HEK293 (cell line): ENCODE results near the gene TBC1D16.

Experiments
- CTCF ChIA-PET: fragments of 350-600 bp; formaldehyde crosslinking; extraction: SDS; loops from one replicate; lab custom pipeline; 2021; ENCODE audit warnings: antibody characterized with exemption; lab: Yijun Ruan, JAX
- POLR2A ChIA-PET: fragments of 300-600 bp; formaldehyde crosslinking; extraction: SDS; loops from one replicate; lab custom pipeline; 2020; ENCODE audit warnings: antibody characterized with exemption, inconsistent platforms; lab: Yijun Ruan, JAX
- H3K27ac ChIP-seq: fragments of 200-500 bp; sonication (Bioruptor generic); 2 replicates; pipeline ENCODE4 v1.5.1; 2014; ENCODE audit warnings: low read depth, low read length, control low read depth, inconsistent platforms; ENCODE audit errors: extremely low read depth
- H3K36me3 ChIP-seq, 2 experiments: fragments of 200-500 bp in 1 of 2; sonication (Bioruptor generic) in 1 of 2; 1 replicate in 1 of 2; 2 replicates in 1 of 2; pipeline ENCODE4 v1.5.1; 2014 to 2017; ENCODE audit warnings: inconsistent platforms in 2 of 2, low read length in 2 of 2; ENCODE audit not compliant: control insufficient read depth in 2 of 2, insufficient read depth in 1 of 2
- H3K4me1 ChIP-seq: fragments of 200-500 bp; sonication (Bioruptor generic); 2 replicates; pipeline ENCODE4 v1.5.1; 2014; ENCODE audit warnings: mild to moderate bottlenecking, low read length, inconsistent platforms; ENCODE audit not compliant: control insufficient read depth, insufficient read depth
- H3K4me3 ChIP-seq: 2 replicates; pipeline ENCODE4 v1.5.1; 2011; ENCODE audit warnings: low read depth, mild to moderate bottlenecking, control low read depth, low read length, moderate library complexity
- H3K9me3 ChIP-seq: fragments of 200-500 bp; sonication (Bioruptor generic); 2 replicates; pipeline ENCODE4 v1.5.1; 2014; ENCODE audit warnings: low read depth, low read length, inconsistent platforms; ENCODE audit not compliant: control insufficient read depth, insufficient read depth
- BCL11A ChIP-seq: fragments of 450-650 bp; formaldehyde crosslinking; IDR thresholded peaks from 2 replicates; pipeline ENCODE4 v1.5.1; 2016; ENCODE audit warnings: low read depth, missing biosample characterization, missing genetic modification characterization
- EGR2 ChIP-seq: fragments of 450-650 bp; formaldehyde crosslinking; IDR thresholded peaks from 2 replicates; pipeline ENCODE4 v1.5.1; 2016; ENCODE audit warnings: low read depth, missing biosample characterization, missing genetic modification characterization
- IKZF3 ChIP-seq: fragments of 450-650 bp; IDR thresholded peaks from 2 replicates; pipeline ENCODE4 v1.5.0; 2018; ENCODE audit warnings: missing biosample characterization, mild to moderate bottlenecking, missing genetic modification characterization, moderate library complexity
- KLF7 ChIP-seq: fragments of 450-650 bp; formaldehyde crosslinking; IDR thresholded peaks from 2 replicates; pipeline ENCODE4 v1.5.1; 2016; ENCODE audit warnings: missing biosample characterization, missing genetic modification characterization, borderline replicate concordance
- PRDM1 ChIP-seq: fragments of 450-650 bp; formaldehyde crosslinking; IDR thresholded peaks from 2 replicates; pipeline ENCODE4; 2016; ENCODE audit warnings: missing biosample characterization, missing genetic modification characterization
- ZBTB10 ChIP-seq: fragments of 450-650 bp; formaldehyde crosslinking; IDR thresholded peaks from 2 replicates; pipeline ENCODE4 v1.5.1; 2016; ENCODE audit warnings: missing biosample characterization, missing genetic modification characterization
- ZFHX2 ChIP-seq: fragments of 450-650 bp; formaldehyde crosslinking; conservative IDR thresholded peaks from 2 replicates; pipeline ENCODE4 v1.5.1; 2016; ENCODE audit warnings: missing biosample characterization, missing genetic modification characterization
- ZNF114 ChIP-seq: fragments of 450-650 bp; formaldehyde crosslinking; IDR thresholded peaks from 2 replicates; pipeline ENCODE4 v1.5.0; 2017; ENCODE audit warnings: missing biosample characterization, missing genetic modification characterization
- ZNF221 ChIP-seq: fragments of 450-650 bp; formaldehyde crosslinking; IDR thresholded peaks from 2 replicates; pipeline ENCODE4 v1.5.1; 2017; ENCODE audit warnings: missing biosample characterization, missing genetic modification characterization, borderline replicate concordance
- ZNF513 ChIP-seq: fragments of 450-650 bp; IDR thresholded peaks from 2 replicates; pipeline ENCODE4 v1.5.1; 2018; ENCODE audit warnings: missing biosample characterization, missing genetic modification characterization
- ZNF555 ChIP-seq: fragments of 450-650 bp; formaldehyde crosslinking; conservative IDR thresholded peaks from 2 replicates; pipeline ENCODE4 v1.5.1; 2017; ENCODE audit warnings: missing biosample characterization, mild to moderate bottlenecking, missing genetic modification characterization, inconsistent platforms
- ZNF561 ChIP-seq: fragments of 450-650 bp; IDR thresholded peaks from 2 replicates; pipeline ENCODE4 v1.5.1; 2018; ENCODE audit warnings: missing biosample characterization, missing genetic modification characterization, borderline replicate concordance
- ZNF623 ChIP-seq: fragments of 450-650 bp; formaldehyde crosslinking; IDR thresholded peaks from 2 replicates; pipeline ENCODE4 v1.5.1; 2016; ENCODE audit warnings: missing biosample characterization, missing genetic modification characterization
- ZNF624 ChIP-seq: fragments of 450-650 bp; formaldehyde crosslinking; IDR thresholded peaks from 2 replicates; pipeline ENCODE4 v1.5.1; 2017; ENCODE audit warnings: missing biosample characterization, missing genetic modification characterization
- ZNF639 ChIP-seq: fragments of 450-650 bp; formaldehyde crosslinking; IDR thresholded peaks from 2 replicates; pipeline ENCODE4 v1.5.1; 2016; ENCODE audit warnings: missing biosample characterization, missing genetic modification characterization
- ZNF677 ChIP-seq: fragments of 450-650 bp; IDR thresholded peaks from 2 replicates; pipeline ENCODE4 v1.5.0; 2018; ENCODE audit warnings: missing biosample characterization, mild to moderate bottlenecking, missing genetic modification characterization, moderate library complexity
- ZNF701 ChIP-seq: fragments of 450-650 bp; formaldehyde crosslinking; IDR thresholded peaks from 2 replicates; pipeline ENCODE4 v1.5.1; 2016; ENCODE audit warnings: missing biosample characterization, missing genetic modification characterization
- ZNF707 ChIP-seq: fragments of 450-650 bp; formaldehyde crosslinking; IDR thresholded peaks from 2 replicates; pipeline ENCODE4 v1.5.1; 2016; ENCODE audit warnings: missing biosample characterization, missing genetic modification characterization
- TF ChIP-seq, protein P1 (sequence below): fragments of 450-650 bp; formaldehyde crosslinking; IDR thresholded peaks from 2 replicates; pipeline ENCODE4 v1.5.1; 2016; ENCODE audit warnings: missing biosample characterization, missing genetic modification characterization
- TF ChIP-seq, protein P2 (sequence below): fragments of 450-650 bp; formaldehyde crosslinking; IDR thresholded peaks from 2 replicates; pipeline ENCODE4 v1.5.1; 2016; ENCODE audit warnings: missing biosample characterization, missing genetic modification characterization, borderline replicate concordance

Gene TBC1D16

GRCh38 chr17:79979221-79979741, 56.4 kb downstream of the TBC1D16 start:
- ChIA-PET CTCF (interaction anchor here (0.6 to 1.4 kb wide), 8 partner anchors 9 to 1076 kb away, joined by 3 to 5 read pairs (median 3); no protein-coding TSS in a partner anchor), POLR2A (no interaction called here)
- H3K9me3 ChIP-seq = no peaks in the 10 kb centered on the region
- H3K36me3 ChIP-seq = peaks cover 0 to 2% of the 10 kb centered on the region in 2 experiments; a peak in 1 of 3 replicates
- no peak overlapping the region for H3K4me3 ChIP-seq
- TF ChIP-seq ZNF639 (tag by site-specific recombination) = no peak
- TF ChIP-seq ZNF513 (tag by site-specific recombination) = no peak
- no peak for TF ChIP-seq ZNF555
- TF ChIP-seq ZFHX2 (tag by site-specific recombination) = peak; percentile 95
- peak; percentile 87 for TF ChIP-seq EGR2 (tag by site-specific recombination)
- TF ChIP-seq ZNF701 = no peak
- TF ChIP-seq, protein P1, sequence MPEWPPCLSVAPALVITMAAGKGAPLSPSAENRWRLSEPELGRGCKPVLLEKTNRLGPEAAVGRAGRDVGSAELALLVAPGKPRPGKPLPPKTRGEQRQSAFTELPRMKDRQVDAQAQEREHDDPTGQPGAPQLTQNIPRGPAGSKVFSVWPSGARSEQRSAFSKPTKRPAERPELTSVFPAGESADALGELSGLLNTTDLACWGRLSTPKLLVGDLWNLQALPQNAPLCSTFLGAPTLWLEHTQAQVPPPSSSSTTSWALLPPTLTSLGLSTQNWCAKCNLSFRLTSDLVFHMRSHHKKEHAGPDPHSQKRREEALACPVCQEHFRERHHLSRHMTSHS = no peak
- no peak for TF ChIP-seq ZNF624 (tag by site-specific recombination)
- no peak for TF ChIP-seq ZNF707 (tag by site-specific recombination)
- H3K4me1 ChIP-seq = no peaks in the 10 kb centered on the region
- no peak overlapping the region for H3K27ac ChIP-seq

DNA sequence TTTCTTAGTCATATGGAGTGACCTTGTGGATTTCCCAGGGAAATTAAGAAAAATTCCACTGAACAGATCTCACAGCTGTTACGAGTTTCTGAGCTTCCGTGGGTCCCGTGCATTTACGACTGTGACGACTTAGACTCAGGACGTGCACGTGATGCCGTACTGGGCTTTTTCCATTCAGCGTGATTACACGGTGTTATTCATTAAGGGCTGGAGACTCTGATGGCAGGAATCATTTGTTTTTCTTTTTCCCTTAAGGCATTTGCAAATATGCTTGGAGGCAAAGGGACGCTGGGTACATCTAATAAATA, 57.2 kb downstream of the TBC1D16 start:
- Histone ChIP-seq H3K27ac (no peak overlapping the region), H3K36me3 (peaks cover 0 to 2% of the 10 kb centered on the region in 2 experiments; a peak in 1 of 3 replicates), H3K4me1 (no peaks in the 10 kb centered on the region), H3K4me3 (no peak overlapping the region), H3K9me3 (no peaks in the 10 kb centered on the region)
- ChIA-PET CTCF (interaction anchor here (0.6 to 1.3 kb wide), 5 partner anchors 11 to 351 kb away, joined by 3 to 5 read pairs (median 4); no protein-coding TSS in a partner anchor), POLR2A (no interaction called here)
- no peak for TF ChIP-seq ZNF677 (tag by site-specific recombination)
- TF ChIP-seq ZNF561 (tag by site-specific recombination) = no peak
- no peak for TF ChIP-seq ZNF114 (tag by site-specific recombination)
- TF ChIP-seq ZNF623 (tag by site-specific recombination) = no peak
- no peak for TF ChIP-seq IKZF3
- TF ChIP-seq BCL11A (tag by site-specific recombination) = no peak
- TF ChIP-seq, protein P2, sequence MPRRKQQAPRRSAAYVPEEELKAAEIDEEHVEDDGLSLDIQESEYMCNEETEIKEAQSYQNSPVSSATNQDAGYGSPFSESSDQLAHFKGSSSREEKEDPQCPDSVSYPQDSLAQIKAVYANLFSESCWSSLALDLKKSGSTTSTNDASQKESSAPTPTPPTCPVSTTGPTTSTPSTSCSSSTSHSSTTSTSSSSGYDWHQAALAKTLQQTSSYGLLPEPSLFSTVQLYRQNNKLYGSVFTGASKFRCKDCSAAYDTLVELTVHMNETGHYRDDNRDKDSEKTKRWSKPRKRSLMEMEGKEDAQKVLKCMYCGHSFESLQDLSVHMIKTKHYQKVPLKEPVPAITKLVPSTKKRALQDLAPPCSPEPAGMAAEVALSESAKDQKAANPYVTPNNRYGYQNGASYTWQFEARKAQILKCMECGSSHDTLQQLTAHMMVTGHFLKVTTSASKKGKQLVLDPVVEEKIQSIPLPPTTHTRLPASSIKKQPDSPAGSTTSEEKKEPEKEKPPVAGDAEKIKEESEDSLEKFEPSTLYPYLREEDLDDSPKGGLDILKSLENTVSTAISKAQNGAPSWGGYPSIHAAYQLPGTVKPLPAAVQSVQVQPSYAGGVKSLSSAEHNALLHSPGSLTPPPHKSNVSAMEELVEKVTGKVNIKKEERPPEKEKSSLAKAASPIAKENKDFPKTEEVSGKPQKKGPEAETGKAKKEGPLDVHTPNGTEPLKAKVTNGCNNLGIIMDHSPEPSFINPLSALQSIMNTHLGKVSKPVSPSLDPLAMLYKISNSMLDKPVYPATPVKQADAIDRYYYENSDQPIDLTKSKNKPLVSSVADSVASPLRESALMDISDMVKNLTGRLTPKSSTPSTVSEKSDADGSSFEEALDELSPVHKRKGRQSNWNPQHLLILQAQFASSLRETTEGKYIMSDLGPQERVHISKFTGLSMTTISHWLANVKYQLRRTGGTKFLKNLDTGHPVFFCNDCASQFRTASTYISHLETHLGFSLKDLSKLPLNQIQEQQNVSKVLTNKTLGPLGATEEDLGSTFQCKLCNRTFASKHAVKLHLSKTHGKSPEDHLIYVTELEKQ (tag by site-specific recombination) = no peak
- no peak for TF ChIP-seq ZBTB10 (tag by site-specific recombination)
- no peak for TF ChIP-seq ZNF707 (tag by site-specific recombination)
- TF ChIP-seq KLF7 (tag by site-specific recombination) = no peak
- no peak for TF ChIP-seq PRDM1 (tag by site-specific recombination)
- TF ChIP-seq ZNF513 (tag by site-specific recombination) = no peak
- no peak for TF ChIP-seq ZNF221
